GM12891 (cell line): ENCODE measurements around the gene DNAJB14.

ENCODE experiments used
- PAX5 ChIP-seq: IDR thresholded peaks from 2 replicates; pipeline ENCODE4 v1.6.1; 2011; ENCODE audit warnings: low read length, moderate library complexity, mild to moderate bottlenecking; ENCODE audit not compliant: insufficient read depth, severe bottlenecking
- POLR2A ChIP-seq: IDR thresholded peaks from 2 replicates; pipeline ENCODE4 v1.6.1; 2011; ENCODE audit warnings: low read depth, low read length, control low read depth
- POLR2AphosphoS5 ChIP-seq: IDR thresholded peaks from 2 replicates; pipeline ENCODE4 v1.6.1; 2011; ENCODE audit warnings: low read depth, low read length, control low read depth
- POU2F2 ChIP-seq: IDR thresholded peaks from 2 replicates; pipeline ENCODE4 v1.6.1; 2011; ENCODE audit warnings: low read depth, mild to moderate bottlenecking, control low read depth, low read length, moderate library complexity
- SPI1 ChIP-seq: IDR thresholded peaks from 2 replicates; pipeline ENCODE4 v1.6.1; 2011; ENCODE audit warnings: low read depth, low read length, control low read depth
- TAF1 ChIP-seq: IDR thresholded peaks from 2 replicates; pipeline ENCODE4 v1.6.1; 2011; ENCODE audit warnings: low read depth, low read length, control low read depth

DNA sequence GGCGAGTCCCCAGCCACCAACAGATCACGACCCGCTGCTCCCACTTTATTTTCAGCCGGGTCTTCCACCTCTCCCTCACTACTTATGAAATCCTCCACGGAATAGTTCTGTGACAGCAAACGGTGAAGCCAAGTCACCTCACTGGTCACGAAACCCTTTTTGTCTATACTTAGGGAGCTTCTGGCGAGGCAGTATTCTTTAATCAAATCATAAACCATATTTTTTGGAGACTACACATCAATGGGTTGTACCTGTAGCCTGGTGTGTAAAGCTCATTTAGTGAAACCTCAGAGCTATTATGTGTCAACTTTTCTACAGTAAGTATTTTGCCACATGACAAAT, 4.5 kb upstream of the DNAJB14 start:
- TF ChIP-seq POU2F2 (no peak), POLR2A (no peak), POLR2AphosphoS5 (no peak), TAF1 (no peak), SPI1 (no peak), PAX5 (no peak)
